ENCODE data around the gene SLC25A38. TPM values are rescaled to one million over a fixed set of nuclear protein-coding genes. Genes with fewer than 3 reads are reported as not detected.

SLC25A38 gene
- total and polyA plus RNA-seq, 9 of the 15 experiments (the other 6 are each of a cell fraction or from before 2014, with no cell fraction given): 13.5 to 51.1 (median 30.6) TPM

GRCh38 chr3:39378088-39378487 is 5.1 kb upstream of the SLC25A38 start (continued):
- TF ChIP-seq, protein P1, sequence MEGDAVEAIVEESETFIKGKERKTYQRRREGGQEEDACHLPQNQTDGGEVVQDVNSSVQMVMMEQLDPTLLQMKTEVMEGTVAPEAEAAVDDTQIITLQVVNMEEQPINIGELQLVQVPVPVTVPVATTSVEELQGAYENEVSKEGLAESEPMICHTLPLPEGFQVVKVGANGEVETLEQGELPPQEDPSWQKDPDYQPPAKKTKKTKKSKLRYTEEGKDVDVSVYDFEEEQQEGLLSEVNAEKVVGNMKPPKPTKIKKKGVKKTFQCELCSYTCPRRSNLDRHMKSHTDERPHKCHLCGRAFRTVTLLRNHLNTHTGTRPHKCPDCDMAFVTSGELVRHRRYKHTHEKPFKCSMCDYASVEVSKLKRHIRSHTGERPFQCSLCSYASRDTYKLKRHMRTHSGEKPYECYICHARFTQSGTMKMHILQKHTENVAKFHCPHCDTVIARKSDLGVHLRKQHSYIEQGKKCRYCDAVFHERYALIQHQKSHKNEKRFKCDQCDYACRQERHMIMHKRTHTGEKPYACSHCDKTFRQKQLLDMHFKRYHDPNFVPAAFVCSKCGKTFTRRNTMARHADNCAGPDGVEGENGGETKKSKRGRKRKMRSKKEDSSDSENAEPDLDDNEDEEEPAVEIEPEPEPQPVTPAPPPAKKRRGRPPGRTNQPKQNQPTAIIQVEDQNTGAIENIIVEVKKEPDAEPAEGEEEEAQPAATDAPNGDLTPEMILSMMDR (IDR thresholded peaks at IDR 0.05 in 2 of 3, conservative IDR thresholded peaks at IDR 0.05 in 1 of 3; ENCODE audit: insufficient read depth in 2 of 3, low read depth in 1 of 3, low read length in 3 of 3): peak; percentile 79 to 93 (median 87)
- TF ChIP-seq CHD2 (IDR thresholded peaks at IDR 0.05; ENCODE audit: low read depth, low read length): no peak
- no peak for TF ChIP-seq NR2C2 (CRISPR knock-in tag; IDR thresholded peaks at IDR 0.05)
- TF ChIP-seq NR2C2 (tag; IDR thresholded peaks at IDR 0.05): no peak
- no peak for TF ChIP-seq FUS (optimal IDR thresholded peaks at IDR 0.05; ENCODE audit: low read depth, low read length)
- no peak for TF ChIP-seq ZNF253 (CRISPR knock-in tag; conservative IDR thresholded peaks at IDR 0.05)
- TF ChIP-seq SNRNP70 (optimal IDR thresholded peaks at IDR 0.05; ENCODE audit: low read depth, low read length): no peak
- no peak for TF ChIP-seq SP1 (CRISPR knock-in tag; IDR thresholded peaks at IDR 0.05)
- TF ChIP-seq BRCA1 (IDR thresholded peaks at IDR 0.05): no peak
- TF ChIP-seq BRCA1 (CRISPR knock-in tag; IDR thresholded peaks at IDR 0.05): no peak
- TF ChIP-seq KHSRP (IDR thresholded peaks at IDR 0.05): no peak
- TF ChIP-seq FOXA3 (CRISPR knock-in tag; conservative IDR thresholded peaks at IDR 0.05 in 1 of 2, IDR thresholded peaks at IDR 0.05 in 1 of 2): no peak
- TF ChIP-seq, protein P2, sequence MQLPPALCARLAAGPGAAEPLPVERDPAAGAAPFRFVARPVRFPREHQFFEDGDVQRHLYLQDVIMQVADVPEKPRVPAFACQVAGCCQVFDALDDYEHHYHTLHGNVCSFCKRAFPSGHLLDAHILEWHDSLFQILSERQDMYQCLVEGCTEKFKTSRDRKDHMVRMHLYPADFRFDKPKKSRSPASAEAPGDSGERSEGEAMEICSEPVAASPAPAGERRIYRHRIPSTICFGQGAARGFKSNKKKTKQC (CRISPR knock-in tag; IDR thresholded peaks at IDR 0.05): no peak
- no peak for TF ChIP-seq FOXM1 (IDR thresholded peaks at IDR 0.05; ENCODE audit: low read depth)
- no peak for TF ChIP-seq FOXM1 (CRISPR knock-in tag; IDR thresholded peaks at IDR 0.05; ENCODE audit: low read depth)
- no peak for TF ChIP-seq PYGO2 (tag; IDR thresholded peaks at IDR 0.05)
- TF ChIP-seq, protein P3, sequence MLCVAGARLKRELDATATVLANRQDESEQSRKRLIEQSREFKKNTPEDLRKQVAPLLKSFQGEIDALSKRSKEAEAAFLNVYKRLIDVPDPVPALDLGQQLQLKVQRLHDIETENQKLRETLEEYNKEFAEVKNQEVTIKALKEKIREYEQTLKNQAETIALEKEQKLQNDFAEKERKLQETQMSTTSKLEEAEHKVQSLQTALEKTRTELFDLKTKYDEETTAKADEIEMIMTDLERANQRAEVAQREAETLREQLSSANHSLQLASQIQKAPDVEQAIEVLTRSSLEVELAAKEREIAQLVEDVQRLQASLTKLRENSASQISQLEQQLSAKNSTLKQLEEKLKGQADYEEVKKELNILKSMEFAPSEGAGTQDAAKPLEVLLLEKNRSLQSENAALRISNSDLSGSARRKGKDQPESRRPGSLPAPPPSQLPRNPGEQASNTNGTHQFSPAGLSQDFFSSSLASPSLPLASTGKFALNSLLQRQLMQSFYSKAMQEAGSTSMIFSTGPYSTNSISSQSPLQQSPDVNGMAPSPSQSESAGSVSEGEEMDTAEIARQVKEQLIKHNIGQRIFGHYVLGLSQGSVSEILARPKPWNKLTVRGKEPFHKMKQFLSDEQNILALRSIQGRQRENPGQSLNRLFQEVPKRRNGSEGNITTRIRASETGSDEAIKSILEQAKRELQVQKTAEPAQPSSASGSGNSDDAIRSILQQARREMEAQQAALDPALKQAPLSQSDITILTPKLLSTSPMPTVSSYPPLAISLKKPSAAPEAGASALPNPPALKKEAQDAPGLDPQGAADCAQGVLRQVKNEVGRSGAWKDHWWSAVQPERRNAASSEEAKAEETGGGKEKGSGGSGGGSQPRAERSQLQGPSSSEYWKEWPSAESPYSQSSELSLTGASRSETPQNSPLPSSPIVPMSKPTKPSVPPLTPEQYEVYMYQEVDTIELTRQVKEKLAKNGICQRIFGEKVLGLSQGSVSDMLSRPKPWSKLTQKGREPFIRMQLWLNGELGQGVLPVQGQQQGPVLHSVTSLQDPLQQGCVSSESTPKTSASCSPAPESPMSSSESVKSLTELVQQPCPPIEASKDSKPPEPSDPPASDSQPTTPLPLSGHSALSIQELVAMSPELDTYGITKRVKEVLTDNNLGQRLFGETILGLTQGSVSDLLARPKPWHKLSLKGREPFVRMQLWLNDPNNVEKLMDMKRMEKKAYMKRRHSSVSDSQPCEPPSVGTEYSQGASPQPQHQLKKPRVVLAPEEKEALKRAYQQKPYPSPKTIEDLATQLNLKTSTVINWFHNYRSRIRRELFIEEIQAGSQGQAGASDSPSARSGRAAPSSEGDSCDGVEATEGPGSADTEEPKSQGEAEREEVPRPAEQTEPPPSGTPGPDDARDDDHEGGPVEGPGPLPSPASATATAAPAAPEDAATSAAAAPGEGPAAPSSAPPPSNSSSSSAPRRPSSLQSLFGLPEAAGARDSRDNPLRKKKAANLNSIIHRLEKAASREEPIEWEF (CRISPR knock-in tag; IDR thresholded peaks at IDR 0.05): no peak
- TF ChIP-seq TSHZ1 (CRISPR knock-in tag; IDR thresholded peaks at IDR 0.05): no peak
- no peak for TF ChIP-seq TCF7 (IDR thresholded peaks at IDR 0.05; ENCODE audit: borderline replicate concordance)
- TF ChIP-seq ZNF311 (CRISPR knock-in tag; IDR thresholded peaks at IDR 0.05): no peak

Data from K562 (cell line).